ENCODE results near the gene ZYG11B.
"Not testable (repeated sequence)": the region's sequence is repeated elsewhere in the genome, so short reads cannot be mapped to it uniquely, and the experiment has no call there.

The ZYG11B gene

DNA sequence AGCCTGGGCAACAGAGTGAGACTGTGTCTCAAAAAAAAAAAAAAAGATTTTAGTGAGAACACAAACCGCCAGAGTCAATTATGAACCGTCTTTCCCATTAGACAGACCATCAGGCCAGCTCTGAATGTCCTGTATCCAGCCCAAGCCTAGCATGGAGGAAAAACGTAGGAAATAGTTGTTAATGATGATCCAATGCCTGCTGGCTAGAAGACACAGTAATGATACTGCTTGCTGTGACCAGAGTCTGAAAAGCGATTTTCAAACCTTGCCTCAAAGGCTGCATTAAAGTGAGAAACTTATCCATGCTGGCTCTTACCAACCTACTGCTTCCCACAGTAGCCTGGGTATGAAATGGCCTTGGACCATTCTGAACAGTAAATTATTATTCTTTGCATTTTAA lies 45.1 kb upstream of the ZYG11B start:
- DNase-seq: no peak
- no peaks in the 10 kb centered on the region for H3K4me1 ChIP-seq

DNA sequence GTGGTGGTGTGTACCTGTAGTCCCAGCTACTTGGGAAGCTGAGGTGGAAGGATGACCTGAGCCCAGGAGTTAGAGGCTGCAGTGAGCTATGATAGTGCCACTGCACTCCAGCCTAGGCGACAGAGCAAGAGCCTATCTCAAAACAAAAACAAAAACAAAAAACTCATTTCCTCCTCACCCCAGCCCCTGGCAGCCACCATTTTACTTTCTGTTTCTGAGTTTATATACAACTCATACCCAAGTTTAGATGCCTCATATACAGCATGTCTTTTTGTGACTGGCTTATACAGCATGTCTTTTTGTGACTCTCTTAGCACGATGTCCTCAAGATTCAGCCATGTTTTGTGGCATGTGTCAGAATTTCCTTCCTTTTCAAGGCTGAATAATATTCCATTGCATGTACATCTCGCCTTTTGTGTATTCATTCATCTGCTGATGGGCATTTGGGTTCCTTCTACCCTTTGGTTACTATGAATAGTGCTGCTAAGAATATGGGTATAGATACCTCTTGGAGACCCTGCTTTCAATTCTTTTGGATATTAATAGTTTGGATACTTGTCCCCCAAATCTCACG lies 42.8 kb upstream of the ZYG11B start:
- H3K27me3 ChIP-seq: no peaks in the 10 kb centered on the region
- no peak overlapping the region for H3K4me3 ChIP-seq (ENCODE audit: low read depth, low read length)
- DNase-seq: no peak
- no peaks in the 10 kb centered on the region for H3K4me1 ChIP-seq
- peaks cover 13% of the 10 kb centered on the region for H3K36me3 ChIP-seq
- H3K9me3 ChIP-seq: no peaks in the 10 kb centered on the region
- TF ChIP-seq, protein P1, sequence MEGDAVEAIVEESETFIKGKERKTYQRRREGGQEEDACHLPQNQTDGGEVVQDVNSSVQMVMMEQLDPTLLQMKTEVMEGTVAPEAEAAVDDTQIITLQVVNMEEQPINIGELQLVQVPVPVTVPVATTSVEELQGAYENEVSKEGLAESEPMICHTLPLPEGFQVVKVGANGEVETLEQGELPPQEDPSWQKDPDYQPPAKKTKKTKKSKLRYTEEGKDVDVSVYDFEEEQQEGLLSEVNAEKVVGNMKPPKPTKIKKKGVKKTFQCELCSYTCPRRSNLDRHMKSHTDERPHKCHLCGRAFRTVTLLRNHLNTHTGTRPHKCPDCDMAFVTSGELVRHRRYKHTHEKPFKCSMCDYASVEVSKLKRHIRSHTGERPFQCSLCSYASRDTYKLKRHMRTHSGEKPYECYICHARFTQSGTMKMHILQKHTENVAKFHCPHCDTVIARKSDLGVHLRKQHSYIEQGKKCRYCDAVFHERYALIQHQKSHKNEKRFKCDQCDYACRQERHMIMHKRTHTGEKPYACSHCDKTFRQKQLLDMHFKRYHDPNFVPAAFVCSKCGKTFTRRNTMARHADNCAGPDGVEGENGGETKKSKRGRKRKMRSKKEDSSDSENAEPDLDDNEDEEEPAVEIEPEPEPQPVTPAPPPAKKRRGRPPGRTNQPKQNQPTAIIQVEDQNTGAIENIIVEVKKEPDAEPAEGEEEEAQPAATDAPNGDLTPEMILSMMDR (IDR thresholded peaks at IDR 0.05; ENCODE audit: low read depth, low read length): no peak

More for the DNA sequence above, 45.1 kb upstream of the ZYG11B start:
- H3K36me3 ChIP-seq: peaks cover 7% of the 10 kb centered on the region; the same call in 1 of the 2 replicates
- H3K27me3 ChIP-seq: no peaks in the 10 kb centered on the region
- TF ChIP-seq, protein P1 (IDR thresholded peaks at IDR 0.05; ENCODE audit: low read depth, low read length): no peak
- no peak overlapping the region for H3K4me3 ChIP-seq (ENCODE audit: low read depth, low read length)
- H3K9me3 ChIP-seq: no peaks in the 10 kb centered on the region

DNA sequence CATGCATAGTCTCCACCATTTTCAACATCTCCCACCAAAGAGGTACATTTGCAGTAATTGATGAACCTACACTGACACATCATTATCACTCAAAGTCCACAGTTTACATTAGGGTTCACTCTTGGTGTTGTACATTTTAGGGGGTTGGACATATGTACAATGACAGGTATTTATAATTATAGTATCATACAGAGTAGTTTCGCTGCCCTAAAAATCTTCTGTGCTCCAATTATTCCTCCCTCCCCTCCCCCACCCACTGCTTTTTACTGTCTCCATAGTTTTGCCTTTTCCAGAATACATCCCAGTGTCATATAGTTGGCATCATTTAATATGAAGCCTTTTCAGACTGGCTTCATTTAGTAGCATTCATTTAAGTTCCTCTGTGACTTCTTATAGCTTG lies 41.7 kb upstream of the ZYG11B start:
- Histone ChIP-seq H3K36me3 (peaks cover 13% of the 10 kb centered on the region), H3K4me1 (no peaks in the 10 kb centered on the region), H3K4me3 (ENCODE audit: low read depth, low read length) (no peak overlapping the region), H3K27me3 (no peaks in the 10 kb centered on the region), H3K9me3 (no peaks in the 10 kb centered on the region)
- TF ChIP-seq, protein P1 (IDR thresholded peaks at IDR 0.05; ENCODE audit: low read depth, low read length): no peak
- no peak for DNase-seq

DNA sequence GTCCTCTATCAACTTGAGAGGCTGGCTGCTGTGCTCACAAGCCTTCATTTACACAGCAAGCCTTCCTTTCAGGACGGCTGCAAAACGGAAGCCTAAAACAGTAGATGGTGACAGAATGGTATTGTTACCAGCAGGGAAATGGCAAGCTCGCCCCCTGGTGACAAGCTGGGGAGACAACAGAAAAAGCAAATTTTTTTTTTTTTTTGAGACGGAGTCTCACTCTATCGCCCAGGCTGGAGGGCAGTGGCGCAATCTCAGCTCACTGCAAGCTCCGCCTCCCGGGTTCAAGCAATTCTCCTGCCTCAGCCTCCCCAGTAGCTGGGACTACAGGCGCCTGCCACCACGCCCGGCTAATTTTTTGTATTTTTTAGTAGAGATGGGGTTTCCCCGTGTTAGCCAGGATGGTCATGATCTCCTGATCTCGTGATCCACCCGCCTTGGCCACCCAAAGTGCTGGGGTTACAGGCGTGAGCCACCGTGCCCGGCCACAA lies 39.9 kb upstream of the ZYG11B start:
- H3K4me1 ChIP-seq; H3K9me3 ChIP-seq; H3K27me3 ChIP-seq; H3K4me3 ChIP-seq (ENCODE audit: low read depth, low read length): not testable (repeated sequence)
- H3K36me3 ChIP-seq: peaks cover 17% of the 10 kb centered on the region
- TF ChIP-seq, protein P1 (IDR thresholded peaks at IDR 0.05; ENCODE audit: low read depth, low read length): peak; percentile 64
- DNase-seq: peak; percentile 65

DNA sequence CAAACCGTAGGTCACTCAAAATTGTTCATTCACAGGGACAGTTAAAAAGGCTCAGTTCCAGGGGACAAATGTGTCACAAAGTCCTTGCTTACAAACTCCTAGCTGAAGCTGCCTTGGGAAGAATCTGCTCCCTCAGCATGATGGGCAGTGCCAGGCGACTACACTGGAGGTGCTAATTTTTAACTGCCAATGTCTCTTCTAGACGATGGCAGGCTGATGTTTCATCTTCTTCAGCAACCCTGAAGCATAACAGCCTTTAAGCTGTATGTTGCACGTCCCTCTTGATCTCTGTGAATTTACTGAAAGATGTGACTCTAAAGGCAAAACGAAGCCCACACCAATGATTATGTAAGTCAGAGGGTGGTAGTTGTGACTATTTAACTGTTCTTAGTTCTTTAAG lies 39.4 kb upstream of the ZYG11B start:
- H3K36me3 ChIP-seq: peaks cover 18% of the 10 kb centered on the region

DNA sequence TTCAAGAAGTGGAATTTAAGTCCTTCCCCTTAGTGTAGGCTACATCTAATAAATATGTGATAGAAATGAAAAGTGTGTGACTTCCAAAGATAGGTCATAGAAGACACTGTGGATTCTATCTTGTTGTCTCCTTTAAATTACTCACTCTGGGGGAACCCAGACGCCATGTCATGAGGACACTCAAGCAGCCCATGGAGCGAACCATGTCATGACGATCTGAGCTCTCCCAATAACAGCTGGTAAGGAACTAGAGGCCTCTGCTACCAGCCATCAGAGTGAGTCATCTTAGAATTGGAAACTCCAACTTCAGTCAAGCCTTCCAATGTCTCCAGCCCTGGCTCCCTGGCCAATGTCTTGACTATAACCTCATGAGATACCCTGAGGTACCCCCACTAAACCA lies 34.4 kb upstream of the ZYG11B start:
- H3K36me3 ChIP-seq: peaks cover 14% of the 10 kb centered on the region
- DNase-seq: no peak
- TF ChIP-seq, protein P1 (IDR thresholded peaks at IDR 0.05; ENCODE audit: low read depth, low read length): no peak
- no peak overlapping the region for H3K4me3 ChIP-seq (ENCODE audit: low read depth, low read length)
- no peaks in the 10 kb centered on the region for H3K4me1 ChIP-seq
- no peaks in the 10 kb centered on the region for H3K9me3 ChIP-seq
- H3K27me3 ChIP-seq: no peaks in the 10 kb centered on the region

More for the DNA sequence above, 39.4 kb upstream of the ZYG11B start:
- TF ChIP-seq, protein P1 (IDR thresholded peaks at IDR 0.05; ENCODE audit: low read depth, low read length): no peak
- Histone ChIP-seq H3K4me3 (ENCODE audit: low read depth, low read length) (no peak overlapping the region), H3K9me3 (no peaks in the 10 kb centered on the region), H3K27me3 (no peaks in the 10 kb centered on the region), H3K4me1 (no peaks in the 10 kb centered on the region)
- DNase-seq: no peak

All from BE2C (cell line).